ENCODE measurements around the gene PIN1. TPM values are rescaled to one million over a fixed set of nuclear protein-coding genes. Genes with fewer than 3 reads are reported as not detected.

PIN1 gene
- total and polyA plus RNA-seq, 4 experiments from 2014 or later = 72.1 to 167 (median 81.0) TPM

GRCh38 chr19:9860407-9860806, 25.3 kb downstream of the PIN1 start:
- Histone ChIP-seq H3K4me3 (ENCODE audit: low read length in 2 of 2) (no peak overlapping the region), H3K4me1 (ENCODE audit: insufficient read depth, low read length) (peaks cover 96% of the 10 kb centered on the region), H3K27me3 (ENCODE audit: insufficient read depth, low read length) (no peaks in the 10 kb centered on the region), H3K9me3 (ENCODE audit: control insufficient read depth in 1 of 2, low read length in 2 of 2) (no peaks in the 10 kb centered on the region), H3K27ac (ENCODE audit: low read depth, low read length) (no peak overlapping the region), H3K36me3 (ENCODE audit: insufficient read depth, low read length) (no peaks in the 10 kb centered on the region)
- intact Hi-C loops (cut with micrococcal nuclease) = no loop called here
- Mint-ChIP-seq H3K9me3 (no peaks in the 10 kb centered on the region), H3K27ac (peak overlapping the region in 2 of 7 donors; percentile 12 to 86), H3K27me3 (no peaks in the 10 kb centered on the region), H3K36me3 (peaks cover 0 to 4% of the 10 kb centered on the region in 2 donors), H3K4me1 (peaks cover 51 to 95% (median 69%) of the 10 kb centered on the region in 4 donors), H3K4me3 (peak overlapping the region in 2 of 8 donors; percentile 24 to 31)
- ChIA-PET POLR2A (ENCODE audit: partially characterized antibody) (interaction anchor here (0.7 kb wide), 1 partner anchor 33 kb away, joined by 3 read pairs; no protein-coding TSS in a partner anchor), CTCF (ENCODE audit: partially characterized antibody) (interaction anchor here (1.7 kb wide), 1 partner anchor 22 kb away, joined by 5 read pairs; no protein-coding TSS in a partner anchor)
- no peak for DNase-seq

- Histone ChIP-seq H3K4me3 (ENCODE audit: low read length in 2 of 2) (no peak overlapping the region), H3K27ac (ENCODE audit: low read depth, low read length) (no peak overlapping the region), H3K4me1 (ENCODE audit: insufficient read depth, low read length) (peaks cover 97% of the 10 kb centered on the region), H3K9me3 (ENCODE audit: control insufficient read depth in 1 of 2, low read length in 2 of 2) (no peaks in the 10 kb centered on the region), H3K36me3 (ENCODE audit: insufficient read depth, low read length) (no peaks in the 10 kb centered on the region), H3K27me3 (ENCODE audit: insufficient read depth, low read length) (no peaks in the 10 kb centered on the region)
- Mint-ChIP-seq H3K27ac (peak overlapping the region in 5 of 7 donors; percentile 29 to 86 (median 61)), H3K36me3 (peaks cover 0 to 4% of the 10 kb centered on the region in 2 donors), H3K27me3 (no peaks in the 10 kb centered on the region), H3K4me1 (peaks cover 55 to 93% (median 72%) of the 10 kb centered on the region in 4 donors), H3K4me3 (peak overlapping the region in 1 of 8 donors; percentile 74), H3K9me3 (no peaks in the 10 kb centered on the region)
- CTCF ChIA-PET (ENCODE audit: partially characterized antibody) = interaction anchor here (0.6 to 0.9 kb wide), 2 partner anchors 52 to 519 kb away, joined by 3 read pairs; partner anchors contain the start of gene TYK2
- intact Hi-C loops (cut with micrococcal nuclease) = no loop called here
- POLR2A ChIA-PET (ENCODE audit: partially characterized antibody) = no interaction called here
- no peak for DNase-seq
Observed at GRCh38 chr19:9861503-9861902, 26.4 kb downstream of the PIN1 start.

GRCh38 chr19:9862938-9863337, 27.8 kb downstream of the PIN1 start:
- H3K4me3 ChIP-seq (ENCODE audit: low read length in 2 of 2) = no peak overlapping the region
- CTCF ChIA-PET (ENCODE audit: partially characterized antibody) = interaction anchor here (1.2 kb wide), 1 partner anchor 28 kb away, joined by 3 read pairs; the partner anchor contains the start of gene PIN1
- H3K27me3 Mint-ChIP-seq = no peaks in the 10 kb centered on the region
- H3K27ac Mint-ChIP-seq = peak overlapping the region; percentile 54 to 95 (median 87)
- H3K9me3 ChIP-seq (ENCODE audit: control insufficient read depth in 1 of 2, low read length in 2 of 2) = no peaks in the 10 kb centered on the region
- H3K4me1 Mint-ChIP-seq = peaks cover 45 to 88% (median 67%) of the 10 kb centered on the region in 4 donors
- H3K36me3 Mint-ChIP-seq = peaks cover 0 to 2% of the 10 kb centered on the region in 2 donors
- DNase-seq = peak in 4 of 5 donors; percentile 27 to 43 (median 34)
- peak overlapping the region; percentile 29 for H3K27ac ChIP-seq (ENCODE audit: low read depth, low read length)
- H3K4me3 Mint-ChIP-seq = peak overlapping the region; percentile 33 to 79 (median 67)
- H3K9me3 Mint-ChIP-seq = no peaks in the 10 kb centered on the region
- H3K36me3 ChIP-seq (ENCODE audit: insufficient read depth, low read length) = no peaks in the 10 kb centered on the region
- intact Hi-C loops (cut with micrococcal nuclease) = no loop called here
- no peaks in the 10 kb centered on the region for H3K27me3 ChIP-seq (ENCODE audit: insufficient read depth, low read length)
- POLR2A ChIA-PET (ENCODE audit: partially characterized antibody) = interaction anchor here (0.8 to 1.0 kb wide), 2 partner anchors 27 to 60 kb away, joined by 3 to 5 read pairs; no protein-coding TSS in a partner anchor
- H3K4me1 ChIP-seq (ENCODE audit: insufficient read depth, low read length) = peaks cover 92% of the 10 kb centered on the region

- Mint-ChIP-seq H3K36me3 (no peaks in the 10 kb centered on the region), H3K27me3 (no peaks in the 10 kb centered on the region), H3K9me3 (no peaks in the 10 kb centered on the region), H3K4me1 (peaks cover 36 to 80% (median 59%) of the 10 kb centered on the region in 4 donors), H3K4me3 (peak overlapping the region; percentile 33 to 79 (median 67)), H3K27ac (peak overlapping the region; percentile 54 to 95 (median 87))
- H3K4me1 ChIP-seq (ENCODE audit: insufficient read depth, low read length) = peaks cover 85% of the 10 kb centered on the region
- intact Hi-C loops (cut with micrococcal nuclease) = no loop called here
- peak overlapping the region; percentile 29 for H3K27ac ChIP-seq (ENCODE audit: low read depth, low read length)
- H3K4me3 ChIP-seq (ENCODE audit: low read length in 2 of 2) = no peak overlapping the region
- POLR2A ChIA-PET (ENCODE audit: partially characterized antibody) = interaction anchor here (0.6 kb wide), 1 partner anchor 965 kb away, joined by 4 read pairs; no protein-coding TSS in a partner anchor
- CTCF ChIA-PET (ENCODE audit: partially characterized antibody) = no interaction called here
- H3K9me3 ChIP-seq (ENCODE audit: control insufficient read depth in 1 of 2, low read length in 2 of 2) = no peaks in the 10 kb centered on the region
- peak in 1 of 5 donors; percentile 20 for DNase-seq
- no peaks in the 10 kb centered on the region for H3K36me3 ChIP-seq (ENCODE audit: insufficient read depth, low read length)
- H3K27me3 ChIP-seq (ENCODE audit: insufficient read depth, low read length) = no peaks in the 10 kb centered on the region
Observed at GRCh38 chr19:9863759-9864158, 28.6 kb downstream of the PIN1 start.

- ChIA-PET POLR2A (ENCODE audit: partially characterized antibody) (interaction anchor here (1.2 to 2.7 kb wide), 3 partner anchors 8 to 38 kb away, joined by 7 to 9 read pairs (median 9); partner anchors contain the start of genes PIN1 and UBL5), CTCF (ENCODE audit: partially characterized antibody) (interaction anchor here (0.7 kb wide), 1 partner anchor 392 kb away, joined by 3 read pairs; no protein-coding TSS in a partner anchor)
- Mint-ChIP-seq H3K27me3 (no peaks in the 10 kb centered on the region), H3K9me3 (no peaks in the 10 kb centered on the region), H3K4me3 (peak overlapping the region in 7 of 8 donors; percentile 45 to 85 (median 77)), H3K36me3 (no peaks in the 10 kb centered on the region), H3K4me1 (peaks cover 33 to 58% (median 46%) of the 10 kb centered on the region in 4 donors), H3K27ac (peak overlapping the region; percentile 38 to 95 (median 74))
- Histone ChIP-seq H3K36me3 (ENCODE audit: insufficient read depth, low read length) (no peaks in the 10 kb centered on the region), H3K27ac (ENCODE audit: low read depth, low read length) (no peak overlapping the region), H3K4me3 (ENCODE audit: low read length in 2 of 2) (no peak overlapping the region), H3K27me3 (ENCODE audit: insufficient read depth, low read length) (no peaks in the 10 kb centered on the region), H3K9me3 (ENCODE audit: control insufficient read depth in 1 of 2, low read length in 2 of 2) (no peaks in the 10 kb centered on the region), H3K4me1 (ENCODE audit: insufficient read depth, low read length) (peaks cover 63% of the 10 kb centered on the region)
- peak; percentile 67 to 76 (median 70) for DNase-seq
- intact Hi-C loops (cut with micrococcal nuclease) = loop anchor here (1.0 kb wide), 2 partner anchors 8 to 31 kb away; partner anchors contain the start of gene PIN1
Observed at GRCh38 chr19:9865732-9866501, 30.8 kb downstream of the PIN1 start.

- intact Hi-C loops (cut with micrococcal nuclease) = no loop called here
- no peak for DNase-seq
- Mint-ChIP-seq H3K4me3 (no peak overlapping the region), H3K4me1 (peaks cover 13 to 27% (median 20%) of the 10 kb centered on the region in 4 donors), H3K9me3 (no peaks in the 10 kb centered on the region), H3K36me3 (no peaks in the 10 kb centered on the region), H3K27ac (no peak overlapping the region), H3K27me3 (no peaks in the 10 kb centered on the region)
- Histone ChIP-seq H3K27me3 (ENCODE audit: insufficient read depth, low read length) (no peaks in the 10 kb centered on the region), H3K9me3 (ENCODE audit: control insufficient read depth in 1 of 2, low read length in 2 of 2) (no peaks in the 10 kb centered on the region), H3K27ac (ENCODE audit: low read depth, low read length) (no peak overlapping the region), H3K36me3 (ENCODE audit: insufficient read depth, low read length) (no peaks in the 10 kb centered on the region), H3K4me1 (ENCODE audit: insufficient read depth, low read length) (peaks cover 31% of the 10 kb centered on the region), H3K4me3 (ENCODE audit: low read length in 2 of 2) (no peak overlapping the region)
- POLR2A ChIA-PET (ENCODE audit: partially characterized antibody) = no interaction called here
- CTCF ChIA-PET (ENCODE audit: partially characterized antibody) = interaction anchor here (0.7 kb wide), 1 partner anchor 94 kb away, joined by 3 read pairs; no protein-coding TSS in a partner anchor
Observed at GRCh38 chr19:9868983-9869617, 34.0 kb downstream of the PIN1 start.

All from CD4-positive, alpha-beta memory T cell (primary cell).